RWPE2 (cell line): ENCODE data around the gene SMIM31.

Experiments
- ATAC-seq: fragments of 200-7000 bp; cut with Tn5 transposase; 3 replicates; pipeline ENCODE4 v1.9.1; 2021; ENCODE audit warnings: low read depth
- DNase-seq: peaks from one replicate; pipeline ENCODE4 v3.0.0-alpha.2; 2020; ENCODE audit warnings: low spot score
- H3K27ac ChIP-seq: fragments of 450-650 bp; 2 replicates; pipeline ENCODE4 v1.5.1; 2017; ENCODE audit warnings: mild to moderate bottlenecking; ENCODE audit not compliant: poor library complexity, severe bottlenecking
- H3K27me3 ChIP-seq: fragments of 250-450 bp; sonication (Bioruptor Pico); 2 replicates; pipeline ENCODE4 v1.5.1; 2021; ENCODE audit warnings: mild to moderate bottlenecking, moderate library complexity; ENCODE audit not compliant: insufficient read depth, poor library complexity, severe bottlenecking
- H3K36me3 ChIP-seq: fragments of 250-450 bp; sonication (Bioruptor Pico); 2 replicates; pipeline ENCODE4 v1.5.1; 2020; ENCODE audit warnings: low read depth, mild to moderate bottlenecking, moderate library complexity
- H3K4me1 ChIP-seq: fragments of 250-450 bp; sonication (Bioruptor Pico); 2 replicates; pipeline ENCODE4 v1.5.1; 2021; ENCODE audit warnings: mild to moderate bottlenecking, moderate library complexity; ENCODE audit not compliant: insufficient read depth, poor library complexity, severe bottlenecking
- H3K4me3 ChIP-seq: fragments of 250-450 bp; sonication (Bioruptor Pico); 2 replicates; pipeline ENCODE4 v1.5.1; 2021; ENCODE audit warnings: mild to moderate bottlenecking, moderate library complexity; ENCODE audit not compliant: severe bottlenecking
- H3K9me3 ChIP-seq: fragments of 250-450 bp; sonication (Bioruptor Pico); 2 replicates; pipeline ENCODE4 v1.5.1; 2021; ENCODE audit warnings: mild to moderate bottlenecking, moderate library complexity; ENCODE audit not compliant: severe bottlenecking
- TF ChIP-seq, protein P1 (sequence below): fragments of 450-650 bp; IDR thresholded peaks from one replicate; pipeline ENCODE4 v1.5.1; 2017; ENCODE audit warnings: mild to moderate bottlenecking, moderate library complexity; ENCODE audit not compliant: poor library complexity, severe bottlenecking

The SMIM31 gene

DNA sequence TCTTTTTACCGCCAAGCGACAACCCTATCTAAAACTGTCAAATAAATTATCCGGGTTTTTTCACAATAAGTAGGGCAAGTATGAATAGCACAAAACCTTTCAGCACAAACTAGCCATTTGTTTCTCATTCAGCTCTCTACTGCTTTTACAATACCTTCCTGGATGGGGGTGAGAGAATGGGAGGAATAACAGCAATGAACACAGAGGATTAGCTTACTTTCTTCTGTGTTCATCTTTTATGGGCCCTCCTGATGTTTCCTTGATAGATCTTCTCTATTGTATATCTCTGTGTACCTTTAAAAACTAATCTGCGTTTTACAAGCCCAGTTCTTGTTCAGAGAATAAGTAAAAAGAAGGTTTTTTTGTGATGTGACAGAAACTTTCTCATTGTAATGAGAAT lies 67.8 kb downstream of the SMIM31 start:
- no peak overlapping the region for H3K4me3 ChIP-seq
- TF ChIP-seq, protein P1, sequence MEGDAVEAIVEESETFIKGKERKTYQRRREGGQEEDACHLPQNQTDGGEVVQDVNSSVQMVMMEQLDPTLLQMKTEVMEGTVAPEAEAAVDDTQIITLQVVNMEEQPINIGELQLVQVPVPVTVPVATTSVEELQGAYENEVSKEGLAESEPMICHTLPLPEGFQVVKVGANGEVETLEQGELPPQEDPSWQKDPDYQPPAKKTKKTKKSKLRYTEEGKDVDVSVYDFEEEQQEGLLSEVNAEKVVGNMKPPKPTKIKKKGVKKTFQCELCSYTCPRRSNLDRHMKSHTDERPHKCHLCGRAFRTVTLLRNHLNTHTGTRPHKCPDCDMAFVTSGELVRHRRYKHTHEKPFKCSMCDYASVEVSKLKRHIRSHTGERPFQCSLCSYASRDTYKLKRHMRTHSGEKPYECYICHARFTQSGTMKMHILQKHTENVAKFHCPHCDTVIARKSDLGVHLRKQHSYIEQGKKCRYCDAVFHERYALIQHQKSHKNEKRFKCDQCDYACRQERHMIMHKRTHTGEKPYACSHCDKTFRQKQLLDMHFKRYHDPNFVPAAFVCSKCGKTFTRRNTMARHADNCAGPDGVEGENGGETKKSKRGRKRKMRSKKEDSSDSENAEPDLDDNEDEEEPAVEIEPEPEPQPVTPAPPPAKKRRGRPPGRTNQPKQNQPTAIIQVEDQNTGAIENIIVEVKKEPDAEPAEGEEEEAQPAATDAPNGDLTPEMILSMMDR, result no peak
- H3K4me1 ChIP-seq, result no peaks in the 10 kb centered on the region
- H3K36me3 ChIP-seq, result no peaks in the 10 kb centered on the region
- no peak for ATAC-seq
- no peaks in the 10 kb centered on the region for H3K27me3 ChIP-seq
- no peaks in the 10 kb centered on the region for H3K9me3 ChIP-seq
- H3K27ac ChIP-seq, result no peak overlapping the region
- DNase-seq, result no peak

DNA sequence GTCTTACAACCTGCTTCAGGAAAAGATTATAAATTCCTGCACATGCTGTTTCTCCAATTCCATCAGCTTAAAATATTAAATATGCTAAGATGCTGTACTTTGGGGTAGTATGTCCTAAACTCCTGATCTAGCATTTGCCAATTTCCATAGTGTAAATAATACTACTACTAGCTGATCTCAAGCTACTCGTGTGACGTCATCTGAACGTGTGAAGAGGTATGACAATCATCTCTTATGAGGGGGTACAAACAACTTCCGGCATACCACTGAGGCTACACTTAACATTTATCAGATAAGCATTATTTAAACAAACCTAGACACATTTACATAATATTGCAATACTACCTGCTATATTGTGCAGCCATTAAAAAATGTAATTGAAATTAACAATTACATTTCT lies 70.7 kb downstream of the SMIM31 start:
- DNase-seq (no peak), ATAC-seq (no peak)
- Histone ChIP-seq H3K4me3 (no peak overlapping the region), H3K4me1 (no peaks in the 10 kb centered on the region), H3K27ac (no peak overlapping the region), H3K36me3 (no peaks in the 10 kb centered on the region), H3K27me3 (no peaks in the 10 kb centered on the region), H3K9me3 (no peaks in the 10 kb centered on the region)
- TF ChIP-seq, protein P1, result no peak

- DNase-seq, result no peak
- TF ChIP-seq, protein P1, result no peak
- Histone ChIP-seq H3K27ac (no peak overlapping the region), H3K4me1 (no peaks in the 10 kb centered on the region), H3K27me3 (no peaks in the 10 kb centered on the region), H3K9me3 (no peaks in the 10 kb centered on the region), H3K36me3 (no peaks in the 10 kb centered on the region), H3K4me3 (no peak overlapping the region)
- ATAC-seq, result no peak
These were observed 75.0 kb downstream of the SMIM31 start for GRCh38 chr4:164828955-164829354.

DNA sequence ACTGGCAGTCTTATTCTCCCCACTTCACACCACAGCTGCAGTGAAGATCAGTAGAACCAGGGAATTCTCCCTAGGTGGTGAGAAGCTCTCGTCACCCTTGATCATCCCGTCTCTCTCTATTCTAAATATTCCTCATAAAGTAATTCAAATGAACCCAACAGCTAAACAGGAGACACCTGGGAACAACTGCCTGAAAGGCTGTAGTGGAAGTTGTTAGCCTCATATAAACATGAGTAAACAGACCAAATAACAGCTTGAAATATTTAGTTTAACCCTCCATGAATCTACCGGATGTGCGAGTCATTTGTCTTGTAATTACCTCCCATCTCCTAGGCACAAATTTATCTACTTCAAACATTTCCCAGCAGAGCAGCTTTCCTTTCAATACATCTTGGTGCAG lies 92.6 kb downstream of the SMIM31 start:
- no peak overlapping the region for H3K4me3 ChIP-seq
- H3K36me3 ChIP-seq, result no peaks in the 10 kb centered on the region
- TF ChIP-seq, protein P1, result no peak
- ATAC-seq (no peak), DNase-seq (no peak)
- H3K4me1 ChIP-seq, result no peaks in the 10 kb centered on the region
- H3K27ac ChIP-seq, result no peak overlapping the region
- H3K9me3 ChIP-seq, result no peaks in the 10 kb centered on the region
- H3K27me3 ChIP-seq, result no peaks in the 10 kb centered on the region

- Histone ChIP-seq H3K4me1 (no peaks in the 10 kb centered on the region), H3K9me3 (no peaks in the 10 kb centered on the region), H3K36me3 (no peaks in the 10 kb centered on the region), H3K4me3 (no peak overlapping the region), H3K27me3 (no peaks in the 10 kb centered on the region), H3K27ac (no peak overlapping the region)
- no peak for DNase-seq
- TF ChIP-seq, protein P1, result no peak
- no peak for ATAC-seq
These were observed 93.1 kb downstream of the SMIM31 start for GRCh38 chr4:164847016-164847415.
